HUES6 (cell line): ENCODE measurements around the gene ETS1.

Source experiments
- H3K27ac ChIP-seq: 2 replicates; pipeline ENCODE4 v1.7.0; 2013; ENCODE audit warnings: low read depth, mild to moderate bottlenecking, low read length, inconsistent platforms
- H3K27me3 ChIP-seq: 2 replicates; pipeline ENCODE4 v1.6.1; 2013; ENCODE audit warnings: low read length; ENCODE audit not compliant: control insufficient read depth, insufficient read depth
- H3K36me3 ChIP-seq: 2 replicates; pipeline ENCODE4 v1.6.1; 2013; ENCODE audit warnings: low read length; ENCODE audit not compliant: control insufficient read depth, insufficient read depth
- H3K4me1 ChIP-seq: 2 replicates; pipeline ENCODE4 v1.6.1; 2013; ENCODE audit warnings: low read length; ENCODE audit not compliant: control insufficient read depth, insufficient read depth
- H3K4me3 ChIP-seq: 2 replicates; pipeline ENCODE4 v1.5.1; 2013; ENCODE audit warnings: low read depth, low read length
- H3K9ac ChIP-seq: one replicate; pipeline ENCODE4 v1.6.1; 2013; ENCODE audit warnings: mild to moderate bottlenecking, low read length
- H3K9me3 ChIP-seq: 2 replicates; pipeline ENCODE4 v1.6.1; 2013; ENCODE audit warnings: low read depth, low read length; ENCODE audit not compliant: control insufficient read depth, insufficient read depth

ETS1 gene

DNA sequence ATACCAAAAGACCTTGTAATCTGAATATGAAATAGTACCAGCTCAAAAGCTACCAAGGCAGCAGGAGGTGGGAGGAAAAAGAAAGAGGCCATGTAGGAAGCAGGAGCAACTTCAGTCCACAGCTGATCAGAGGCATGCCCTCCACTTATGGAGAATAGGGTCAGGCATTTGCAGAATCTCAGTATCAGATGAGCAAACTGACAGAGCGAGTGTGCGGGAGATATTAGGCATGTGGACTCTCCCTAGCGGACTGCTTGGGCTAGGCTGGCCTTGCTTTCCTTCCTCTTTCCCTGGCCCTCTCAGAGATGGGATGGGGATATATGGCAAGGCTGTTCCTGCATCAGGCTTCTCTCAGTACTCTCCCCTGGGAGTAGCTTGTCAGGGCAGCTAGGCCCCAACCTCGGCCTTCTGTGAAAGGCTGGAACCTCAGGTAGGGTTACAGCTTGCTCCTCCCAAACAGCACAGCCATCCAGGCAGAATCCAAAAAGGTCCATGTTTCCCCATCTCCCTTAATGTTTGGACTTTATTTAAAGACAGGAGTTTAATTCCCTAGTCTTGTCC, 37.0 kb downstream of the ETS1 start:
- H3K4me1 ChIP-seq, result peaks cover 31% of the 10 kb centered on the region
- no peak overlapping the region for H3K9ac ChIP-seq
- no peak overlapping the region for H3K4me3 ChIP-seq
- peaks cover 70% of the 10 kb centered on the region for H3K27me3 ChIP-seq
- H3K27ac ChIP-seq, result no peak overlapping the region
- H3K9me3 ChIP-seq, result no peaks in the 10 kb centered on the region
- 0 out of 2 replicates have a peak, but pooled peaks cover 4% of the 10 kb centered on the region for H3K36me3 ChIP-seq

DNA sequence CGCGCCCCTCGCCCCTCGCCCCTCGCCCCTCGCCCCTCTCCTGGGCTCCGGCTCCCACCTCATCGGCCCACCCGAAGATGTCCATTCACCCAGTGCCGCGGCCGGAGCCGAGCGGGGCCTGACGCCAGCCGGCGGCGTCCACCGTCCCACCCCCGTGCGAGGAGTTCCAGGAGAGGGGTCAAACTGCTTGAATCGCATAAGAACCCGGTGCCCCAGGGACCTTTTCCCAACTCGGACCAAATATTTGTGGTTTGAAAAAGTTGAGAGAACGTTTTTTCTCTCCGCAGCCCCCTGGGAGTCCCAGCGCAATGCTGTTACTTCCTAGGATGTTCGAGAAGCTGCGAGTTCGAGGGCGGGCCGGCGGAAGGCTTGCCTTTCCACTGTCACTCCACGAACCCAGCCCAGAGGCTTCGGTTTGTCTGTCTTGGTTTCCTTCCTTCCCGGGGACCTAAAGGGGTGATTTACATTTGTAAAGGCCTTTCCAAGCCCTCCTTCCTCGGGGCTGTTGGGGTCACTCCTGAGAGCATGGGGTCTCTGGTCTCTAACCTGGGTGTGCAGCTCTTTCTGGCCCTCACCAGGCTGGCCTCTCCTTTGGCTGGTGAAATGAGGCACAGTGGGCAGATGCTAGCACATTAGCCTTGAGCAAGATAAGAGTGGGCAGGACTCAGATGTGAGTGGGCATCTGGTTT, 38.0 kb downstream of the ETS1 start:
- no peaks in the 10 kb centered on the region for H3K36me3 ChIP-seq
- H3K27me3 ChIP-seq, result peaks cover 73% of the 10 kb centered on the region
- no peak overlapping the region for H3K9ac ChIP-seq
- H3K4me1 ChIP-seq, result peaks cover 34% of the 10 kb centered on the region
- no peaks in the 10 kb centered on the region for H3K9me3 ChIP-seq
- H3K27ac ChIP-seq, result no peak overlapping the region
- peak overlapping the region; percentile 56 for H3K4me3 ChIP-seq

DNA sequence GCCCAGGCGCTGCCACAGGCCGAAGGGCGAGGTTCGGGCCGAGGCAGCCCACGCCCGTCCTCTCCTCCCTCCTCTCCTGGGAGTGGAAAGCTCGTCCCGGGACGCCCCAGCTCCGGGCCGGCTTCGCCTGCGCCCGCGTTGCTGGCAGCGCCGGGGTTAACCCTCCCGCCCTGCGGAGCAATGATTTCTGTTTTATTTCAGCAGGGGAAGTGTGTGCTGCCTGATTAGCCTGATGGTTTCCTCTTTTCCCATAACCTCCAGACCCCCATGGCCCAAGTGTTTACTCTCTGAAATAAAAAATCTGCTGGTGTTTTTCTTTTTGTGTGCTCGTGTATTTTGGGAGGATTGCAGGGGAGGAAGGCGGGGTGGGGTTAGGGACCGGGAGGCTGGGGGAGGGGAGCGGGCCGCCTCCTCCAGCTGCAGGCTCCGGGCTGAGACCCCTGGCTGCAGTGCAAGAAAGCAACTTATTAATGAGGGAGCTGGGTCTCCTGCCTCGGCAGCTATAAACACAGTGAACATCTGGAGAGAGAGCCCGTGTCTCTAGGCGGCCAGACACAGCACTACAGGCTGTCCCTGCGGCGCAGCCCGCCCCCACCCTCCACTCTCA, 38.6 kb downstream of the ETS1 start:
- peaks cover 35% of the 10 kb centered on the region for H3K4me1 ChIP-seq
- H3K9ac ChIP-seq, result peak overlapping the region; percentile 10
- H3K27ac ChIP-seq, result no peak overlapping the region
- H3K36me3 ChIP-seq, result no peaks in the 10 kb centered on the region
- H3K9me3 ChIP-seq, result no peaks in the 10 kb centered on the region
- peaks cover 73% of the 10 kb centered on the region for H3K27me3 ChIP-seq
- H3K4me3 ChIP-seq, result peak overlapping the region; percentile 56

DNA sequence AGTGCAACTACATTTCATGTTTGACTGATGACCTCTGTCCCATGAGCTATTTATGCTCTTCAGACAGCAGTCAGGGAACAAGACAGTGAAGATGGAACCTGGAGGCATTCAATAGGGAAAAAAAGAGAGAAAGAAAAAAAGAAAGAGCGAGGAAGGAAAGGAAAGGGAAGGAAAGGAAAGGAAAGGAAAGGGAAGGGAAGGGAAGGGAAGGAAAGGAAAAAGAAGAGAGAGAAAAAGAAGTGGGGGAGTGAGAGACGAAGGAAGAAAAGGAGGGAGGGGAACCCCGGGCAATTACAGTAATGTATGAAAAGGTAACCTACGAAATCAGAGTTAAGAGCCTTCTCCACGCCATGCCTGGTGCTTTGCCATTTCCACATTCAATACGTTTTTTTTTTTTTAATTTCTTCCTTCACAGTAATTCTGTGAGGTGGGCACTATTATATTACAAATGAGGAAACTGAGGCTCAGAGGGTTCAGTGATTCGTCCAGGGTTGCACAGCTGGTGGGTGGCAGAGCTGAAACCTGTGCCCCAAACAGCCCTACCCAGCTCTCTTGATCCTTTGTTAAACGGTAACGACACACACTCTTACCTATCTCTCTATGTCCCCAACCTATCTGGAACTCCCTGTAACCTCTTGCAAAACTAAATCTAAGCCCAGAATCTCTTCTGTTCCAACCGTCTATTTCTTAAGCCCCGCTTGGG, 39.3 kb downstream of the ETS1 start:
- H3K4me1 ChIP-seq, result peaks cover 35% of the 10 kb centered on the region
- peak overlapping the region; percentile 56 for H3K4me3 ChIP-seq
- H3K9ac ChIP-seq, result peak overlapping the region; percentile 10
- H3K27ac ChIP-seq, result no peak overlapping the region
- no peaks in the 10 kb centered on the region for H3K9me3 ChIP-seq
- H3K27me3 ChIP-seq, result peaks cover 73% of the 10 kb centered on the region
- no peaks in the 10 kb centered on the region for H3K36me3 ChIP-seq

DNA sequence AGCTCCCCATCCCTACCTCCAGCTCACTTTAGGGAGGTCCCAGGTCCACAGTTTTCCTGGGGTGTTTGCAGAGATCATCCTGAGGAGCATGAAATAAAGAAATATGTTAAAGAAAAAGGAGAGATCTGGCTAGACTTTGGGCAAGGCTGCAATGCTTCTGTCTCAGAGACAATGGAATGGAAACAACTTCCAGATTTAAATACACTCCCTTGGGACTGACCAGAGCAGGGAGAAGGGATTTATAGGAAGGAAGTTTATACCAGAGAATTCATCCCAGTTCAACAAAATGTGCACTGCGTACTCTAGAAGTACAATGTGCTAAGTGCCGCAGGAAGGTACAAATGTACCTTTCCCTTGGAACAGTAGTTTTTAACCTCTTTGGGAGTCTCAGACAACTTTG, 40.4 kb downstream of the ETS1 start:
- H3K9ac ChIP-seq, result no peak overlapping the region
- no peaks in the 10 kb centered on the region for H3K9me3 ChIP-seq
- H3K36me3 ChIP-seq, result no peaks in the 10 kb centered on the region
- peaks cover 33% of the 10 kb centered on the region for H3K4me1 ChIP-seq
- no peak overlapping the region for H3K4me3 ChIP-seq
- H3K27ac ChIP-seq, result no peak overlapping the region
- peaks cover 68% of the 10 kb centered on the region for H3K27me3 ChIP-seq

DNA sequence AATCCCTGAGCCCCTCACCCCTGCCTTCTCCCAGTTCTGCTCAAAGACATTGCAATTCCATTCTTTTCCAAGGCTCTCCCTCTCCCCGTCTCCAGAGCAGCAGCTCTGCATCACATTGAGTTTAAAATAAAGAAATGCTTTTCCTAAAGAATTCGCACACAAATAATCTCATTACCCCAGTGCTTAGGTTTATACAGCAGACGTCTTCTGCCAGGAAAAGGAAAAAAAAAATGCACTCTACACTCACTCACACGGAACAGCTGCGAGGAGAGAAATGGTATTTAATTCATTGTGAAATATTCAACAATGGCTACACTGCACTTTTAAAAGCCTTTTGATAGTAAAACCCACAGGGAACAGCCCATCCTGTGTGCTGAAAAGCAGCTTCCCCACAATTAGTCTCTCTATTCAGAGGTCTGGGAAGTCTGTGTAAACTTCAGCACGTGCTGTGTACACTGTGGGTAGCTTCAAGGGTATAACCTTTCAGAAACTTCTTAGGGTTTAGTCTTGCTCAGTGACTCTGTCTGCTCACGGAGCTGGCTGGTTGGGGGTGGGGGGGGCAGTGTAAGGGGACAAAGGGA, 42.8 kb downstream of the ETS1 start:
- H3K36me3 ChIP-seq, result no peaks in the 10 kb centered on the region
- H3K4me3 ChIP-seq, result no peak overlapping the region
- H3K9ac ChIP-seq, result no peak overlapping the region
- H3K27ac ChIP-seq, result no peak overlapping the region
- H3K4me1 ChIP-seq, result peaks cover 11% of the 10 kb centered on the region
- peaks cover 53% of the 10 kb centered on the region for H3K27me3 ChIP-seq
- no peaks in the 10 kb centered on the region for H3K9me3 ChIP-seq

DNA sequence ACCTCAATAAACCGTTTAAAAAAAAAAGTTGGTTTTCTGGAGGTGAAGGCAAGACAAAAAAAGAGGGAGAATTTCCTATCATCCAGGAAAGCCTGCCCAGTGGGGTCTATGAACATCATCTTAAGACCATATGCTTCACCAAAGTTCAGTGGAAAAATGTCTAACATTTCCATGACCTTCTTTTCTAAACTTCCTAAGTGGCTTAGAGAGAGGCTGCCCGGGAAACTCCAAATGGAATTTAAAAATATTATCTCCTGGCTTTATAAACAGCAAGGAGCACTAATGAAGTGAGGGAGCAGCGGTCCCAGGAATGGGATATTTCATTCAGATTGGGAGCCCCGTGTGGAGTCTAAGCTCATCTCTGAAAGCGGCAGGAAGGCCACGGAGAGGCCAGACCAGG, 46.9 kb downstream of the ETS1 start:
- Histone ChIP-seq H3K4me1 (peaks cover 4% of the 10 kb centered on the region; the same call in 1 of the 2 replicates), H3K36me3 (no peaks in the 10 kb centered on the region), H3K4me3 (no peak overlapping the region), H3K27ac (no peak overlapping the region), H3K9ac (no peak overlapping the region), H3K9me3 (no peaks in the 10 kb centered on the region), H3K27me3 (peaks cover 34% of the 10 kb centered on the region)

DNA sequence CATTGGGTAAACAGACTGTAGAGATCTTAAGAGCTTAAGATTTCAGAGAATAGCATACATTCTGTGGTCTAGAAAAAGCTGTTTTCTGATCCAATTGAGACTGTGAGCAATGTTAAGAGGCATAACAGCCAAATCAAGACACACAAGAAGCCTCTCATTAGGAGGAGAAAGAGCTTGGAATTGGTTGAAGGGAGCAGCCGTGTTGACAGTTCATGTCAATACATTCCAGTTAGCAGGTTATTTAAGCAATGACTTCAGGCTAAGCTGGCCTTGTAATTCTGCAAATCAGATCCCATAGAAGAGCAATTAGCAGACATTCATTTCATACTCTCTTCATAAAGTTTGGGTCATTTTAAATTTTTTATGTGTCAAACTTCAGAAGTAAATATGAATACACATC, 50.9 kb downstream of the ETS1 start:
- H3K4me3 ChIP-seq, result no peak overlapping the region
- no peak overlapping the region for H3K9ac ChIP-seq
- H3K36me3 ChIP-seq, result no peaks in the 10 kb centered on the region
- H3K27ac ChIP-seq, result no peak overlapping the region
- no peaks in the 10 kb centered on the region for H3K9me3 ChIP-seq
- H3K27me3 ChIP-seq, result peaks cover 37% of the 10 kb centered on the region
- peaks cover 23% of the 10 kb centered on the region for H3K4me1 ChIP-seq

DNA sequence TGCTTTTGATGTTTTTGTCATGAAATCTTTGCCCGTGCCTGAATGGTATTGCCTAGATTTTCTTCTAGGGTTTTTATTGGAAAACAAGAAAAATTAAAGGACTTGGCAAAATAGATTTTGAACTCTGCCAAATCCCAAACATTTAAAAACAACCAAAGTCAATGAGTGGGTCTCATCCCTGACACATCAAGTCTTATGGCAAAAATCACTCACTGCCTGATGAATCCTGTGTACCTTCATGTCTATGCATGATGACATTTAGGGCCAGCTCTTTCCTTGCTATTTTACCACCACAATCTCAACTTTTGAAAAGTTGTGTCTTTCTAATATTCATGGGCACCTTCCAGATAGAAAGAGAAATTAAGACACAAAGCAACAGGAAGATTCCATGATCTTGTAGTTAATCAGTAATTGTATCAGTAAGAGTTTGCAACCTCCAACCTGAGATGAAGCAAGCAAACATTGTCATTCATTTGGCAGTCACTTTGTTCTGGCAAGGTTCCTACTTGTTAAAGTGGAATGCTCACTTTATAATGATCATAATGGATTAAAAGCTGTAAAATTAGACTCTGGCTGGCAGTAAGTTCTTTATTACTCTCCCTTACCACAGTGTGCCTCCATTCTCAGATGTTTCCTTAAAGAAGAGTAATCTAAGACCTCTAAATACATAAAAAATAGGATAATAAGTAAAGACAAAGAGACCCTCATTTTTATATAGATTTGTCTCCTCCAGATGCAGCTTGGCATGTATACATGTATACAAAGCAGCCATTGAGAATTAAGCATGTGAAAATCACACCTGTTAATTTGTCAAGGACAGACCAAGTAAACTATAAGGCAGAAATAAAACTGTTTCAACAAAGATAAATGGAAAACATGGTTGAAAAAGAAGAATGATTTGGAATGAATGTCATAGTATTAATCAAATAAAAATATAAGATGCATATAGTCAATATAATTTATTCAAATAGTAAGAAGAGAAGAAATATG, 51.6 kb downstream of the ETS1 start:
- Histone ChIP-seq H3K27ac (no peak overlapping the region), H3K4me3 (no peak overlapping the region), H3K9ac (no peak overlapping the region), H3K4me1 (peaks cover 26% of the 10 kb centered on the region), H3K36me3 (no peaks in the 10 kb centered on the region), H3K27me3 (peaks cover 39% of the 10 kb centered on the region), H3K9me3 (no peaks in the 10 kb centered on the region)

DNA sequence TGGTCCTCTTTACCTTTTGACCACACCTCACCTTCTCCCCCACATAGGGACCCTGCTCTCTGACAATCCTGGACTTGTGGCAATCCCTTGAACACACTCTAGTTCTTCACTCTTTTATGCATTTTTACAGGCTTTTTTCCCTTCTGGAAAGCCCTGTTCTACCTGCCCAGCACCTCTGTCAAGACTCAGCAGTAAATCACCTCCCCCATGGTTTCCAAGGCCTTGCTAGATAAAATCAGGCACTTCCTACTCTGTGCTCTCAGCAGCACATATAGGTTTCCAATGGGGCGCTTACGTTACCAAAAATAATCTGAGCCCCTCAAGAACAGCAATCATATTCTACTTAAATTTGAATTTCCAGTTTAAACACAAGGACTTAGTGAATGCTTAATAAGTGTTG, 53.9 kb downstream of the ETS1 start:
- H3K9ac ChIP-seq, result peak overlapping the region; percentile 49
- peaks cover 31% of the 10 kb centered on the region for H3K4me1 ChIP-seq
- no peaks in the 10 kb centered on the region for H3K36me3 ChIP-seq
- peaks cover 53% of the 10 kb centered on the region for H3K27me3 ChIP-seq
- H3K27ac ChIP-seq, result peak overlapping the region; percentile 5; the same call in 1 of the 2 replicates
- H3K4me3 ChIP-seq, result peak overlapping the region; percentile 30
- H3K9me3 ChIP-seq, result no peaks in the 10 kb centered on the region
